ENCODE data around the gene C11orf68. TPM values are rescaled to one million over a fixed set of nuclear protein-coding genes. Genes with fewer than 3 reads are reported as not detected.

Gene C11orf68
- total RNA-seq, 1 donor from 2014 or later, result 24.7 TPM

- Mint-ChIP-seq H3K27me3 (ENCODE audit: unreplicated experiment) (peaks cover 12% of the 10 kb centered on the region), H3K9me3 (ENCODE audit: unreplicated experiment) (peaks cover 12% of the 10 kb centered on the region), H3K4me3 (ENCODE audit: unreplicated experiment) (peak overlapping the region; percentile 87), H3K36me3 (ENCODE audit: unreplicated experiment) (no peaks in the 10 kb centered on the region), H3K27ac (ENCODE audit: unreplicated experiment) (no peak overlapping the region), H3K4me1 (ENCODE audit: low read depth, unreplicated experiment) (peaks cover 7% of the 10 kb centered on the region)
- DNase-seq, result peak; percentile 51
- TF ChIP-seq CTCF (IDR thresholded peaks at IDR 0.05; ENCODE audit: partially characterized antibody, unreplicated experiment), result no peak
These were observed 910 bp upstream of the C11orf68 start for GRCh38 chr11:65919573-65920371.

- Mint-ChIP-seq H3K36me3 (ENCODE audit: unreplicated experiment) (no peaks in the 10 kb centered on the region), H3K27me3 (ENCODE audit: unreplicated experiment) (peaks cover 17% of the 10 kb centered on the region), H3K4me1 (ENCODE audit: low read depth, unreplicated experiment) (peaks cover 10% of the 10 kb centered on the region), H3K27ac (ENCODE audit: unreplicated experiment) (peak within 1 kb of the TSS; percentile 43), H3K9me3 (ENCODE audit: unreplicated experiment) (peaks cover 14% of the 10 kb centered on the region), H3K4me3 (ENCODE audit: unreplicated experiment) (peak within 1 kb of the TSS; percentile 87)
- no peak for TF ChIP-seq CTCF (IDR thresholded peaks at IDR 0.05; ENCODE audit: partially characterized antibody, unreplicated experiment)
- peak; percentile 99 for DNase-seq
These were observed 295 bp upstream of the C11orf68 start, which contains the start of gene DRAP1 for GRCh38 chr11:65919141-65919572. TSS of gene DRAP1 (plus strand) at chr11:65919426. CDS start at chr11:65919502, 76 bp downstream.

GRCh38 chr11:65917434-65918210 is 1.2 kb downstream of the C11orf68 start:
- peak overlapping the region; percentile 84 for H3K4me3 Mint-ChIP-seq (ENCODE audit: unreplicated experiment)
- H3K9me3 Mint-ChIP-seq (ENCODE audit: unreplicated experiment), result peaks cover 14% of the 10 kb centered on the region
- H3K27ac Mint-ChIP-seq (ENCODE audit: unreplicated experiment), result no peak overlapping the region
- no peak for DNase-seq
- peaks cover 17% of the 10 kb centered on the region for H3K27me3 Mint-ChIP-seq (ENCODE audit: unreplicated experiment)
- peaks cover 10% of the 10 kb centered on the region for H3K4me1 Mint-ChIP-seq (ENCODE audit: low read depth, unreplicated experiment)
- no peaks in the 10 kb centered on the region for H3K36me3 Mint-ChIP-seq (ENCODE audit: unreplicated experiment)
- no peak for TF ChIP-seq CTCF (IDR thresholded peaks at IDR 0.05; ENCODE audit: partially characterized antibody, unreplicated experiment)

- Mint-ChIP-seq H3K27ac (ENCODE audit: unreplicated experiment) (no peak overlapping the region), H3K36me3 (ENCODE audit: unreplicated experiment) (no peaks in the 10 kb centered on the region), H3K4me1 (ENCODE audit: low read depth, unreplicated experiment) (peaks cover 10% of the 10 kb centered on the region), H3K4me3 (ENCODE audit: unreplicated experiment) (peak overlapping the region; percentile 49), H3K27me3 (ENCODE audit: unreplicated experiment) (peaks cover 18% of the 10 kb centered on the region), H3K9me3 (ENCODE audit: unreplicated experiment) (peaks cover 14% of the 10 kb centered on the region)
- no peak for DNase-seq
- TF ChIP-seq CTCF (IDR thresholded peaks at IDR 0.05; ENCODE audit: partially characterized antibody, unreplicated experiment), result no peak
These were observed 1.8 kb downstream of the C11orf68 start for GRCh38 chr11:65917077-65917433.
